ENCODE results near the gene SHISA6. TPM values are rescaled to one million over a fixed set of nuclear protein-coding genes. Genes with fewer than 3 reads are reported as not detected.

Gene SHISA6
- total RNA-seq, 4 donors from 2014 or later, result 0.45 to 4.9 (median 3.3) TPM

DNA sequence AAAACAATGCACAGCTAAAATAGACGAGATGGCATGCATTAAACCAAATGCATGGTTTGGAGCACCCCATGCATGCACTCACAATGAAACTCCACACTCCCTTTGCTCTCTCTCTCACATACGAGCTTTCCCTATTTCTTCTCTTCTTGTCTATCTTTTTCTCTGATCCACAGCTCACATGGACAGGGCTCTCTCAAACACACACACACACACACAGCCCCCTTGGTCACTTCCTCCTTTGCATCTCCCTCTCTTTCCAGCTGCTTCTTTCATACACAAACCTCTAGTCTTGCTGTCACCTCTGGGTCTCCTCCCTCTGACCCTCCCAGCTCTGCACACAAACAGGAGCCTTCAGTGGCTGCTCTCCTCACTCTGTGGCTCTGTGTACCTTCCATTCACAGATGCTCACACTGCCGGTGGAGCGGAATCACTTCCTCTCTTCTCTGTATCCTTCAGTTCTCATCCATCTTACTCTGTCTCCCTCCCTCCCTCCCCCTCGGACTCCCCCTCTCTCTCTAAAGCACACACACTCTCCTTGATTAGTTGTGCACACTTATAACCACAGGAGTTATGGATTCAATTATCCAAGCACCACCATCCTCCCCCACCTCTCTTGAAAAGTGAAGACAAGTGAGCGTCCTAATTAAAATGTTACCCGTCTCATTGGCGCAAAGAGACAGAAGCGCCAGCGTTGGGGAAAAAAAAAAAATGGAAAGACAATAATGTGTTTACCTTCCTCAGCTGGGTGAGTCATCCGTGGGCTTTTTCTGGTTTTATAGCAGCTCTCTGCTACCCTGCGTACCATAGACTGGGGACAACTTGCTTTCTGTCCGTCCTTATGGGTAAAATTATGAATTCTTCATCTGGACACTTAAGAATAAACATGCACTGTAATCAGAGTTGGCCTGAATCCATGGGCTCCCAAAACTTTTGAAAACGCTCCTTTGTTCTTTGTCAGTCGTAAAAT is 90.8 kb downstream of the SHISA6 start:
- no peak overlapping the region for H3K27ac ChIP-seq
- no peak for DNase-seq (ENCODE audit: low spot score in 2 of 2)
- H3K27me3 ChIP-seq, result no peaks in the 10 kb centered on the region
- H3K4me1 ChIP-seq, result no peaks in the 10 kb centered on the region
- WGBS, result 58% methylated on average over 15 of the region's 15 CpGs
- TF ChIP-seq EP300 (IDR thresholded peaks at IDR 0.05), result no peak
- TF ChIP-seq, protein P1, sequence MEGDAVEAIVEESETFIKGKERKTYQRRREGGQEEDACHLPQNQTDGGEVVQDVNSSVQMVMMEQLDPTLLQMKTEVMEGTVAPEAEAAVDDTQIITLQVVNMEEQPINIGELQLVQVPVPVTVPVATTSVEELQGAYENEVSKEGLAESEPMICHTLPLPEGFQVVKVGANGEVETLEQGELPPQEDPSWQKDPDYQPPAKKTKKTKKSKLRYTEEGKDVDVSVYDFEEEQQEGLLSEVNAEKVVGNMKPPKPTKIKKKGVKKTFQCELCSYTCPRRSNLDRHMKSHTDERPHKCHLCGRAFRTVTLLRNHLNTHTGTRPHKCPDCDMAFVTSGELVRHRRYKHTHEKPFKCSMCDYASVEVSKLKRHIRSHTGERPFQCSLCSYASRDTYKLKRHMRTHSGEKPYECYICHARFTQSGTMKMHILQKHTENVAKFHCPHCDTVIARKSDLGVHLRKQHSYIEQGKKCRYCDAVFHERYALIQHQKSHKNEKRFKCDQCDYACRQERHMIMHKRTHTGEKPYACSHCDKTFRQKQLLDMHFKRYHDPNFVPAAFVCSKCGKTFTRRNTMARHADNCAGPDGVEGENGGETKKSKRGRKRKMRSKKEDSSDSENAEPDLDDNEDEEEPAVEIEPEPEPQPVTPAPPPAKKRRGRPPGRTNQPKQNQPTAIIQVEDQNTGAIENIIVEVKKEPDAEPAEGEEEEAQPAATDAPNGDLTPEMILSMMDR (IDR thresholded peaks at IDR 0.05), result no peak
- TF ChIP-seq POLR2A (IDR thresholded peaks at IDR 0.05), result no peak
- TF ChIP-seq POLR2AphosphoS5 (IDR thresholded peaks at IDR 0.05), result no peak
- H3K9me3 ChIP-seq, result no peaks in the 10 kb centered on the region
- no peaks in the 10 kb centered on the region for H3K36me3 ChIP-seq
- no peak overlapping the region for H3K4me3 ChIP-seq

- no peaks in the 10 kb centered on the region for H3K9me3 ChIP-seq
- no peaks in the 10 kb centered on the region for H3K27me3 ChIP-seq
- no peak for TF ChIP-seq POLR2A (IDR thresholded peaks at IDR 0.05)
- no peak for TF ChIP-seq EP300 (IDR thresholded peaks at IDR 0.05)
- no peak for TF ChIP-seq POLR2AphosphoS5 (IDR thresholded peaks at IDR 0.05)
- TF ChIP-seq, protein P1 (IDR thresholded peaks at IDR 0.05), result no peak
- H3K27ac ChIP-seq, result no peak overlapping the region
- no peaks in the 10 kb centered on the region for H3K36me3 ChIP-seq
- no peaks in the 10 kb centered on the region for H3K4me1 ChIP-seq
- WGBS, result 91% methylated on average over 7 of the region's 7 CpGs
- no peak overlapping the region for H3K4me3 ChIP-seq
- DNase-seq (ENCODE audit: low spot score in 2 of 2), result no peak
These were observed 91.7 kb downstream of the SHISA6 start for GRCh38 chr17:11332706-11333105.

DNA sequence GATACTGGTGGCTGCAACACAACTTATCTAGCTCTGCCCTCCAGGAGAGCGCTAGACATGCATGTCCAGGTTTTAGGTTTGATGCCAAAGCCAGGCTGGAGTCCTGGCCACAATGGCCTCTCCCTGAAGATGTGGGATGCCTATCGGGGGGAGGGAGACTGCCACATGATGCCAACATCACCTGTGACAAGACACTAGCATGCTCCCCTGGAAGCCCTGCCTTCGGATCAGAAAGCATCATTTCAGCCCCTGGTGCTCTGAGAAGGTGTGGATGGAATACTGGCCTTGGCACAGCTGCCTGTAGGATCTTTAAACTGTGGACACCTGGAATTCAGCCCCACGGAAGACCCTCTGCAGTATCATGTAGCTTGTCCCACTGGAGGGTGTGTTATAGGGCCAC is 93.5 kb downstream of the SHISA6 start:
- TF ChIP-seq POLR2AphosphoS5 (IDR thresholded peaks at IDR 0.05) (no peak), POLR2A (IDR thresholded peaks at IDR 0.05) (no peak), EP300 (IDR thresholded peaks at IDR 0.05) (no peak)
- TF ChIP-seq, protein P1 (IDR thresholded peaks at IDR 0.05), result no peak
- no peaks in the 10 kb centered on the region for H3K4me1 ChIP-seq
- H3K27me3 ChIP-seq, result no peaks in the 10 kb centered on the region
- H3K36me3 ChIP-seq, result no peaks in the 10 kb centered on the region
- no peak overlapping the region for H3K4me3 ChIP-seq
- H3K27ac ChIP-seq, result no peak overlapping the region
- WGBS, result 80% methylated on average over 2 of the region's 4 CpGs
- DNase-seq (ENCODE audit: low spot score in 2 of 2), result no peak
- no peaks in the 10 kb centered on the region for H3K9me3 ChIP-seq

DNA sequence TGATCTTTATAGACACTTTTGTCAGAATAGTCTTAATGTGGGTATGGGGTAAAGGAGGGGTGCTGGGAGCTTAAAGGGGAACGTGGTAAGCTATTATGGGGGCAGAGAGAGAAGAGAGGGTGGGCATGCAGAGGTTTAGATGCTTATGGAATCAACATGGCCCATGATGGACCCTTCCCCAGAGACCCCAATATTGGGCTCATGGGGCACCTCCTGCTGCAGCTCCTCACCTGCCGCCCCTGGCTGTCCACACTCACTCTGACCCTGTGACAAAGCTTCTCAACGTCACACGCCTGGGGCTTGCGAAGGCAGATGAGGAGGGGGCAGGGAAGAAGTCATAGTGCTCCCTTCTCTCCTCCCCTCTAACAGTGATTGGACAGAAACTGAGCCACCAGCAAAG is 95.3 kb downstream of the SHISA6 start:
- Histone ChIP-seq H3K4me3 (no peak overlapping the region), H3K4me1 (no peaks in the 10 kb centered on the region), H3K27me3 (no peaks in the 10 kb centered on the region), H3K36me3 (no peaks in the 10 kb centered on the region), H3K27ac (no peak overlapping the region), H3K9me3 (no peaks in the 10 kb centered on the region)
- TF ChIP-seq, protein P1 (IDR thresholded peaks at IDR 0.05), result no peak
- TF ChIP-seq POLR2A (IDR thresholded peaks at IDR 0.05), result no peak
- no peak for TF ChIP-seq EP300 (IDR thresholded peaks at IDR 0.05)
- no peak for TF ChIP-seq POLR2AphosphoS5 (IDR thresholded peaks at IDR 0.05)
- DNase-seq (ENCODE audit: low spot score in 2 of 2), result no peak
- WGBS, result 57% methylated on average over 5 of the region's 5 CpGs

DNA sequence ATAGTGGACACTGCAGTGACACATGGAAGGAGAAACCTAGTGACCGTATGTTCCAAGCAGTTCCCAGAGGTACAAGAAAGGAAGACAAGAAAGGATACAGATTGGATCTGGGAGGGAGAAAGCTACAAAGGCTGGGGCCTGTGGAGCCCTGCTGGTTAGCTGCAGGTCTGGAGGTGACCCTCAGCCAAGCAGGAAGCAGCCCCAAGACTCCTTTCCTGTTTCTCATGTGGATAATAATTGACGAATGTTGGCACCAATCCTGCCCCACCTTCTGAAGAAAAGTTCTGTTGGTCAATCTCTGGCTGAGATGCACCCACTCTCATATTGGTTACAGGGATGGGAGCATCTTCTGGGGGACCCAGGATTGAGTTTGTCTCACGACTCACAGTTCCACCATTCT is 99.8 kb downstream of the SHISA6 start:
- H3K36me3 ChIP-seq, result no peaks in the 10 kb centered on the region
- no peak overlapping the region for H3K27ac ChIP-seq
- WGBS, result 76% methylated on average over 3 of the region's 3 CpGs
- H3K27me3 ChIP-seq, result no peaks in the 10 kb centered on the region
- no peaks in the 10 kb centered on the region for H3K9me3 ChIP-seq
- no peak for DNase-seq (ENCODE audit: low spot score in 2 of 2)
- no peaks in the 10 kb centered on the region for H3K4me1 ChIP-seq
- no peak overlapping the region for H3K4me3 ChIP-seq
- TF ChIP-seq POLR2A (IDR thresholded peaks at IDR 0.05) (no peak), EP300 (IDR thresholded peaks at IDR 0.05) (no peak), POLR2AphosphoS5 (IDR thresholded peaks at IDR 0.05) (no peak)
- TF ChIP-seq, protein P1 (IDR thresholded peaks at IDR 0.05), result no peak
